NCI-H1930 (cell line): ENCODE results near the gene TNP2.

Experiments
- DNase-seq, 2 experiments: peaks; one replicate each; lab custom pipeline; 2025; lab: John Stamatoyannopoulos, UW

Gene TNP2

GRCh38 chr16:11276896-11277593 is 7.9 kb upstream of the TNP2 start:
- no peak for DNase-seq

GRCh38 chr16:11276143-11276895 is 7.2 kb upstream of the TNP2 start, which contains the start of gene PRM2:
Gene PRM2 (minus strand): TSS chr16:11276480. CDS start chr16:11276370, 110 bp downstream.
- no peak for DNase-seq

DNA sequence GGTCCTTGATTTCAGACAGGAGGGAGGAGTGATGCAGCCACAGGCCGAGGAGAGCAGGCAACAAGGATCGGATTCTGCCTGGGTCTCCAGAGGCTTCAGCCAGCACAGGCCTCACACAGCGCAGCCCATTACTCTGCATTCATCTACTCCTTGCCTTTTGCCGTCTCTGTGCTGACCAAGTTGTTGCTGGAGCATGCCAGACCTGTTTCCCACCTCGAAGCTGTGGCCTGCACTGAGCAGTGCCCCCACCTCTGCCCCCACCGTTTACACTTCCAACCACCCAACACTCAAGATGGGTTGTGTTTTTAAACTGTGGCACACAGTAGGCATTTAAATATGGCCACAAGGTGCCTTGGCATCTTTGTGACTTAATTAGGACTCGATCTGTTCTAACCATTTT is 5.8 kb upstream of the TNP2 start:
- no peak for DNase-seq

GRCh38 chr16:11273721-11274324 is 4.7 kb upstream of the TNP2 start:
- no peak for DNase-seq

- no peak for DNase-seq
Observed at GRCh38 chr16:11272921-11273720, 4.0 kb upstream of the TNP2 start, which contains the start of gene PRM3. Gene PRM3 (minus strand): TSS chr16:11273629. CDS start chr16:11273595, 34 bp downstream.

GRCh38 chr16:11272484-11272883 is 3.4 kb upstream of the TNP2 start:
- DNase-seq: no peak

- no peak for DNase-seq
Observed at GRCh38 chr16:11271610-11272009, 2.5 kb upstream of the TNP2 start.

DNA sequence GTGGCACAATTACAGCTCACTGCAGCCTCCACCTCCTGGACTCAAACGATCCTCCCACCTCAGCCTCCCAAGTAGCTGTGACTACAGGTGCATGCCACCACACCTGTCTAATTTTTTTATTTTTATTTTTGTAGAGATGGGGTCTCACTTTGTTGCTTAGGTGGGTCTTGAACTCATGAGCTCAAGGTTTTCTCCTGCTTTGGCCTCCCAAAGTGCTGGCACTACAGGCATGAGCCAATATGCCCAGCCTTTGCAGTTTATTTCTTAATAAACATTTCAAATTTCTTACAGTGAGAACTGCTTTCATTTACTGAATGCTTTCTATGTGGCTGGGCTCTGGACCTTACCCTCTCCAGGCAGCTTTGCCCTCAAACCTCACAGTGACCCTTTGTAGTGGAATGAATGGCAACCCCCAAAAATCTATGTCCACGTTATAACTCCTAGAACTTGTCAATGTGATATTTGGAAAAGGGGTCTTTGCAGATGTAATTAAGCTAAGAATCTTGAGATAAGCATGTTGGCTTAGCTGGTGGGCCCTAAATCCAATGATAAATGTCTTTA is 1.6 kb upstream of the TNP2 start:
- no peak for DNase-seq

DNA sequence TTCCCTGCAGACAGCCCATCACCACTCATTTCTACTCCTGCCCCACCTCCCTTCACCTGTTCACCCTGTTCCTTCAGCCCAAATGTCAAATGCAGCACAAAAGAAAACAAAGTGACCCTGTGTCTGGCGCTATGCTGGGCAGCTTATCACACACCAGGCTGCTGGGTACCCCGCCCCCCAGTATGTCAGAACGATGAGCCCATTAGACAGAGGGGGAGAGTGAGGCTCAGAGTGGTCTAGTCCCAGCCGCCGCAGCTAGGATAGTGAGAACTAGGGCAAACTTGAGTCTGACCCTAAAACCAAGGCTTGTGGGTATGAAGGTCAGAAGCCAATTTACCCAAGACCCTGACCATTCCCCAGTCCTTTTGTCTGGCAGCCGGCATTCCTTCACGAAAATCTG is 4.0 kb downstream of the TNP2 start:
- no peak for DNase-seq

DNA sequence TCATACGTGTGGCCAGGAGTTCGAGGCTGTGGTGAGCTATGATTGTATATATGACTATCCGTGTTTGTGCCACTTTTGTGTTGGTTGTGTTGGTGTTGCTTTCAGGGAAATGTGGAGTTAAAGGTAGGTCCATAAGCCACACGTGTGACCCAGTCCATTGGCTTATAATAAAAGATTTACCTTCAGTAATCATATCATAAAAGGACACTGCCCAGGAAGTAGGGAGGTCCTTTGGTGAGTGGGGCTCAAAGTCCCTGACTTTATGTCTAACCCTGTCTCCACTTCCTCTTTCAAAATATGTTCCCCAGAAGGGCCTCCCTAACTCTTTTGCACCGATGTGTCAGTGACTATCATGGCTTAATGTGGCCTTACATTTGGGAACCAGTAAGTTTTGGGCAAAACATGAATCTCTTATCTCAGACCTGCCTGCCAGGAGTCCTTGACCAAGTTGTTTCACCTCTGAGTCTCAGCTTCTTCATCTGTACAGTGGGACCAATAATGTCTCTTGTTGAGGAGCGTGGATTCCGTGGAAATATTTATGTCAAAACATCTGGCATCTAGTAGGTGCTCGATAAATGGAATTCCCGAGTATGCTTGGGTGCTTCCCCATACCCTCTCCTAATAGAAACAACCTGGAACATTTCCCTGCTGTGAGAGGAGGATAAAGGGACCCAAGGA is 4.8 kb downstream of the TNP2 start:
- DNase-seq: no peak

DNA sequence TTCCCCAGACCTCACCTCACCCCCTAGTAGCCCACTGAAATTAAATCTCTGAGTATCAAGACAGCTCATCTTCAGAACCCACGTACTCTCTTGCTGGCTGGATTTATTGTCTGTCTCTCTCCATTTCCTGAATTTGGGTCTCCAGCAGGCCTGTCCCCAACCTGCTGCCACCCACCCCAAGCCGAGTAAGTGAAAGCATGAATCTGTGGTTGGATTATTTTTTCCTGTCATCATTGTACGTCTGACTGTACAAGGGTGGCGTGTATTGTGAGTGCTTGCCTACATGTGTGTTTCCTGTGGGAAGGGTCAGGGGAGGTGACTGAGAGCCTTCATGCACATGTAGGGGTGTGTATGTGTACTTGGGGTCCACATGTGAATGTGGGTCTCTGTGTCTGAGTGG is 5.4 kb downstream of the TNP2 start:
- DNase-seq: no peak

- DNase-seq: no peak
Observed at GRCh38 chr16:11262915-11263314, 6.2 kb downstream of the TNP2 start.

GRCh38 chr16:11260596-11260966 is 8.5 kb downstream of the TNP2 start:
- no peak for DNase-seq

DNA sequence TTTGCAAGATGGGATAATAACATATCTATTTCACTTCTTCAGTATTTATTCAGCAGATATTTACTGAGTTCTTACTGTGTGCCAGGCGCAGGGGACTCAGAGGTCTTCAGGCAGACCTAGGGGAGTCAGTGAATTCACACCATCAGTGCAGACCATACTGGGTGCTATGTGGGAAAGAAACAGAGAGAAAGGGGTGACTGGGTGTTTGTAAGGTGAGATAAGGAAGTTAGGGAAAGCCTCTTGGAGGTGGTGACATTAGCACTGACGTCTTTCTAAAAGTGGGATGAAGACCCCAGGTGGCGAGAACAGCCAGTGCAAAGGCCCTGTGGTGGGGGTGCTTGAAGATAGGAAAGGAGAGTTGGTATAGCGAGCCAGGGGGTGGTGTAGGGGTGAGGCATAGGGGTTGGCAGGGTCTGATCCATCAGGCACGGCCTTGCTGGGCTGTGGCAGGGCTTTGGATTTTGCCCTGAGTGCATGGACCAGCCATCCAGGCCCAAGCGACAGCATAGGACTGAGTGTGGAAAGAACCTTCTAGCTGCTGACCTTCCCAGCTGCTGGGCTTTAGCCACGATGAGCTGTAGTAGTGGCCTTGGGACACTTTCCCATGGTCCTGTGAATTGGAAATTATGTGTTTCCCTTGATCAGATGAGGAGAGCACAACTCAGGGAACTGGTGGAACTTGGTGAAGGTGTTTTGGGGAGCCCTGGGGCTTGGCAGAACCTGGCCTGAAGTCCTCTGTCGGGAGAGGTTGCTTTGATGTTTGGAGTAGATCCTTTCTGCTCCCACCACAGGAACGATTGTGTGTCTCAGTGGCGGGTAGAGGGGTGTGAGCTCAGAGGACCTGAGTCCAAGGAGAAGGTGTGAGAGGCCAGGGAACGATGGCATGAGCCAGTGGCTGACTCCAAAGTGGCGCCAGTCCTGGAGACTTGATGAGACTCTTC is 9.2 kb downstream of the TNP2 start:
- DNase-seq: no peak

GRCh38 chr16:11258553-11259492 is 10.3 kb downstream of the TNP2 start:
- no peak for DNase-seq

DNA sequence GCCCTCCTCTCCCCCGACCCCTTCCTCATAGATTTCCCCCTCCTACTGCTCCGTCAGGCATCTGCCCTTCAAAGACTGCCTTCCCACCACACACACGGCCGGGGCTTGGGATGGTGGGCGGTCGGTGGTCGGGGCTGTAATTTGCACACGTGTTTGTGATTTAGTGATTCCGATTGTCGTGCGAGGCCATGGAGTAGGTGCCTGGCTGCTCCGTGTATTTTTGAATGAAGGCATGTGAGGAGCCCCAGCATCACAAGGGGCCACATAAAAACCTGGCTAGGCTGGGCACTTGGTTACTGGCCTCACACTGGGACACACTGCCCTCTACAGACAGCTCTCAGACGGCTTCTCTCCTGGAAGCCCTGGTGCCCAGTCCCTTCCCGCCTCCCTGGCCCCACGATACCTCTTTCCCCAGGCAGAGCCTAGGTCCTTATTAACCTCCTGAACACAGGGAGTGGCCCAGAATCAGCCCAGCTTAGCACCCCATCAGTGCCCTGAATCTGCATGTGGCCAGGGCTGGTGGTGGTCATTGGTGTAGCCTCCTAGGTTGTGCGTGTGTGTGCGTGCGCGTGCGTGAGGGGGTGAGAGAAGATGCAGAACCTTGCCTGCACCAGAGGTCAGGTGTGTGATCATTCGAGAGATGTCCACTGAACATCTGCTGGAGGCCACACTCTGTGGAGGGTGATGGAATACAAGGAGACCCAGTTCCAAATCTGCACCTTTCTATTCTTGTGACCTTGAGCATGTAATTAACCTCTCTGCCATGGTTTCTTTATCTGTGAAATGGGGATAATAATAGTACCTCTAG is 11.8 kb downstream of the TNP2 start:
- DNase-seq: peak; percentile 56 to 73

DNA sequence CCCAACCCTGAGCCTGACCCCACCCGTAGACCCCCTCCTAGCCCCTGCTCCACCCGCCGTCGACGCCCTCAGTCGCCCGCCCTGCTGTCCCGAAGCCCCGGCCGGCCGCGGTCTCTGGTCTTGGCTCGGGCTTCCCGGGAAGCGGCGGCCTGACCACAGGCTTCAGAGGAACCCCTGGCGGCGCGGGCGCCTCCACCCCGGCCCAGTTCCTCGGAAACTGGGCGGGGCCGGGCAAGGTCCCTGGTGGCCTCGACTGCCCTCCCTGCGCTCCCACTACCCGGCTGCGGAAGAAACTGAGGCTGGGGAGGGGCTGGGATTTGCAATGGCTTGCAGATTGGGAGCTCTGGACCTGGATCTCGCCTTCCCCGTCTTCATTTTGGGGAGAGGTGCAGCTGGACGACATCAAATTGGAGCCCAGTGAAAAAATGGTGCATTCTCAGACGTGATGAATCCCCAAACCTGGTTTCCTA is 12.4 kb downstream of the TNP2 start:
- DNase-seq: peak; percentile 30 to 31
